GM12874 (cell line): ENCODE data around the gene ETNK2.

Experiments used
- TF ChIP-seq, protein P1 (sequence below): IDR thresholded peaks from 2 replicates; pipeline ENCODE4 v1.5.1; 2011; ENCODE audit warnings: low read depth, mild to moderate bottlenecking, control low read depth, low read length, moderate library complexity; ENCODE audit not compliant: insufficient read depth

Gene ETNK2

DNA sequence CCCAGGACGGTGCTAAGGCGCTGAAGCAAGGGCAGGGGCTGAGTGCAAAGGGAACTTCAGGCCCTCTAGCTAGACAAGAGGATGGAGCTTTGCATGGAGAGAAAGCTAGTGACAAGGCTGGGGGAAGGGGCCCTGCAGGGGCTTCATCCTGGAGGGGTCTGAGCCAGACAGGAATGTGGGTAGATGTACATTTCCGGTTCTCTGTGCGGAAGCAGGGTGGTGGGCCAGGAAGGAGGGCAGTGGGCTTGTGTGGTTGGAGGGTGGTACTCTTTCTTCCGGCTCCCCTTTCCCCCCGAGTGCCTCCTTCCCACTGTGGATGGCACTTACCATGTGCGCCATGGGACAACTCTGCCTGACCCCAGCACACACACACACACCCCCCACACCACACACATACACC, 42.9 kb upstream of the ETNK2 start:
- TF ChIP-seq, protein P1, sequence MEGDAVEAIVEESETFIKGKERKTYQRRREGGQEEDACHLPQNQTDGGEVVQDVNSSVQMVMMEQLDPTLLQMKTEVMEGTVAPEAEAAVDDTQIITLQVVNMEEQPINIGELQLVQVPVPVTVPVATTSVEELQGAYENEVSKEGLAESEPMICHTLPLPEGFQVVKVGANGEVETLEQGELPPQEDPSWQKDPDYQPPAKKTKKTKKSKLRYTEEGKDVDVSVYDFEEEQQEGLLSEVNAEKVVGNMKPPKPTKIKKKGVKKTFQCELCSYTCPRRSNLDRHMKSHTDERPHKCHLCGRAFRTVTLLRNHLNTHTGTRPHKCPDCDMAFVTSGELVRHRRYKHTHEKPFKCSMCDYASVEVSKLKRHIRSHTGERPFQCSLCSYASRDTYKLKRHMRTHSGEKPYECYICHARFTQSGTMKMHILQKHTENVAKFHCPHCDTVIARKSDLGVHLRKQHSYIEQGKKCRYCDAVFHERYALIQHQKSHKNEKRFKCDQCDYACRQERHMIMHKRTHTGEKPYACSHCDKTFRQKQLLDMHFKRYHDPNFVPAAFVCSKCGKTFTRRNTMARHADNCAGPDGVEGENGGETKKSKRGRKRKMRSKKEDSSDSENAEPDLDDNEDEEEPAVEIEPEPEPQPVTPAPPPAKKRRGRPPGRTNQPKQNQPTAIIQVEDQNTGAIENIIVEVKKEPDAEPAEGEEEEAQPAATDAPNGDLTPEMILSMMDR: no peak

GRCh38 chr1:204194080-204194479, 42.2 kb upstream of the ETNK2 start:
- TF ChIP-seq, protein P1: no peak

GRCh38 chr1:204192589-204193352, 40.9 kb upstream of the ETNK2 start:
- TF ChIP-seq, protein P1: no peak

DNA sequence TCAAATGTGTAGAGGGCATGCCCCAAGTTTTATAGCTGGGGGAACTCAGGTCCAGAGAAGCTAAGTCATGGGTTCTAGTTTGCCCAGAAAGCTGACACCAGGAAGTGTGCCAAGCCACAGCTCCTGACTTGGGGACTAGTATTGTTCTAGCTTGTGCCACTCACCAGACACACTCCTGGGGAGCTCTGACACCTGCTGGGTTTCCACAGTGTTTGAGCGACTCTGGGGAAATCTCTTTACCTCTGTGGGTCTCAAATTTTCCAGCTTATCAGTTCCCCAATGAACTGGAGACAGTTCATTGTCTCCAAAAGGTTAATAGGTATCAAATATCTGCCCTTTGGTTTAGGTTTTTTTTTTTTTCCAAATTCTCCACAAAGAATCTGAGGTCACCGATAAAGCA, 40.2 kb upstream of the ETNK2 start:
- TF ChIP-seq, protein P1: no peak

GRCh38 chr1:204191456-204191855, 39.6 kb upstream of the ETNK2 start:
- TF ChIP-seq, protein P1: no peak

GRCh38 chr1:204190212-204191211, 38.7 kb upstream of the ETNK2 start:
- TF ChIP-seq, protein P1: no peak

DNA sequence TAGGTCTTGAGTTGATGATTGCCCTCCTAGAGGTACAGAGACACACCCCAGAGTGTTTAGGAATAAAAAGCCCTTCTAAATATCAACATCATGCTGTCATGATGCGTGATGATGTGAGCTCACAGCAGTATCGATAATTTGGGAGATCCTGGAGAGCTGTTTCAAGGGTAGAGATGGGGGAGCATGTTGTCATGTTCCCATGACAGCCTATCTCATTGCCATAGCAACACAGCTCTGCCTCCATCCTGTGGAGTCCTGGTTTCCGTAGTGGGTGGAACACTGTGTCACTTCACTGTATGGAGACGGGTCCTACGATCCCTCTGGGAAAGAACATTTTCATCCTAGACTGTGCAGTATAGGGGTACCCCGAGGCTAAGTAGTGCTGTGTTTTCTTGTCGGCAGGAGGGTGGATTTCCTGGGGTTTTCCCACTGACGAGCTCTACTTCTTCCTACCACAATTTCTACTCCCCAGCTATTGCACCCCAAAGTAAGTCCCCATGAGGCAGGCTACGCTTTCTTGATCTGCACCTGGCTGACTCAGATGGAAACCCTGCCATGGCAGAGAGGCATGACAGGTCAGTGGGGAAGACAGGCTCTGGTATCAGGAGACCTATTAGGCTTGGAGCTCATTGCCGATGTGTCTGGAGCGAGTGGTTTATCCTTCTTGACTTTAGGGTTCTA, 37.3 kb upstream of the ETNK2 start:
- TF ChIP-seq, protein P1: no peak
